HG02759 (cell line): ENCODE results near the gene SLC41A1.
A peak's percentile ranks its signal among the peaks of the same experiment; 100 is the strongest.
"Not testable (repeated sequence)": the region's sequence is repeated elsewhere in the genome, so short reads cannot be mapped to it uniquely, and the experiment has no call there.

Source experiments
- ATAC-seq: cut with Tn5 transposase; IDR thresholded peaks from one replicate; pipeline ENCODE4 v1.9.1; 2021; ENCODE audit warnings: mild to moderate bottlenecking, moderate library complexity; ENCODE audit not compliant: unreplicated experiment

SLC41A1 gene

GRCh38 chr1:205823260-205823659 lies 10.3 kb upstream of the SLC41A1 start:
- ATAC-seq, result not testable (repeated sequence)

- no peak for ATAC-seq
Observed at GRCh38 chr1:205822397-205822796, 9.4 kb upstream of the SLC41A1 start.

GRCh38 chr1:205817988-205818387 lies 5.0 kb upstream of the SLC41A1 start:
- no peak for ATAC-seq

- ATAC-seq, result no peak
Observed at GRCh38 chr1:205817364-205817763, 4.4 kb upstream of the SLC41A1 start.

- ATAC-seq, result no peak
Observed at GRCh38 chr1:205813755-205814058, 709 bp upstream of the SLC41A1 start.

- peak; percentile 11 for ATAC-seq
Observed at GRCh38 chr1:205812271-205812877, 624 bp downstream of the SLC41A1 start.

- ATAC-seq, result no peak
Observed at GRCh38 chr1:205811660-205812059, 1.3 kb downstream of the SLC41A1 start.

- no peak for ATAC-seq
Observed at GRCh38 chr1:205810448-205811157, 2.4 kb downstream of the SLC41A1 start.

GRCh38 chr1:205809942-205810345 lies 3.1 kb downstream of the SLC41A1 start:
- ATAC-seq, result no peak

- no peak for ATAC-seq
Observed at GRCh38 chr1:205809469-205809868, 3.5 kb downstream of the SLC41A1 start.

- no peak for ATAC-seq
Observed at GRCh38 chr1:205805082-205805711, 7.8 kb downstream of the SLC41A1 start.

GRCh38 chr1:205804605-205805004 lies 8.4 kb downstream of the SLC41A1 start:
- ATAC-seq, result no peak

- no peak for ATAC-seq
Observed at GRCh38 chr1:205803986-205804385, 9.0 kb downstream of the SLC41A1 start.

- no peak for ATAC-seq
Observed at GRCh38 chr1:205802060-205802459, 10.9 kb downstream of the SLC41A1 start.

GRCh38 chr1:205800981-205801703 lies 11.9 kb downstream of the SLC41A1 start:
- ATAC-seq, result no peak

GRCh38 chr1:205800427-205800826 lies 12.6 kb downstream of the SLC41A1 start:
- ATAC-seq, result no peak

- no peak for ATAC-seq
Observed at GRCh38 chr1:205798577-205798976, 14.4 kb downstream of the SLC41A1 start.

- ATAC-seq, result no peak
Observed at GRCh38 chr1:205797168-205797567, 15.8 kb downstream of the SLC41A1 start.

GRCh38 chr1:205794011-205794730 lies 18.8 kb downstream of the SLC41A1 start:
- ATAC-seq, result peak; percentile 65

GRCh38 chr1:205792961-205793673 lies 19.9 kb downstream of the SLC41A1 start:
- ATAC-seq, result peak; percentile 25
